G401 (cell line): ENCODE data around the gene ATP2B1. TPM values are rescaled to one million over a fixed set of nuclear protein-coding genes. Genes with fewer than 3 reads are reported as not detected.

Experiments used
- DNase-seq: peaks from one replicate; pipeline ENCODE4 v3.0.0-alpha.2; 2015; ENCODE audit warnings: low spot score
- in situ Hi-C: cut with HindIII; loops from 2 replicates; pipeline ENCODE4 v1.10.0; 2016; ENCODE audit warnings: low sequenced_read_pairs, mixed read lengths
- total RNA-seq: library from RNA; depleted of rRNA; stranded (reverse); fragments of >200 nt; shearing (Covaris generic); gene quantifications from 2 replicates; pipeline ENCODE4 v1.2.3, GENCODE V29; 2014

ATP2B1 gene
- total RNA-seq, 1 experiment from 2014 or later = 12.7 TPM

- in situ Hi-C loops = no loop called here
These were observed 39.4 kb downstream of the ATP2B1 start for GRCh38 chr12:89669197-89669596.

DNA sequence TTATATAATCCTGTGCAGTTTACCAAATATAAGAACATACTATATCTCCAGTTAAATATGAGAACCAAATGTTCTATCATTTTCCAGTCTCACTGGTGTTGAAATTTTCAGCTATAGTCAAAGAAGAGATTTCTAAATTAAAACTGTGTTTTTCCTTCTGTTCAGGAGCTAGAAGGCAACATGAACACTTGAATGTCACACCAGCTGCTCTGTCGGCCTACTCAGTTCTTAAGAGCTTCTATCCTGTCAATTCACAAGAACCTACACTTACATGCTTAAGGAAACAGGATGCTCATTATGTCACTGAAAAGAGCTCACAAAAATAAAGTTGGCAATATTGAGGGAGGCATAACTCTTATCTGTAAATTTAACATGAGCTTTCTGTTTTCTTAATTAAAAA lies 43.1 kb downstream of the ATP2B1 start:
- DNase-seq = no peak
- in situ Hi-C loops = no loop called here

More at GRCh38 chr12:89669197-89669596, 39.4 kb downstream of the ATP2B1 start:
- no peak for DNase-seq

DNA sequence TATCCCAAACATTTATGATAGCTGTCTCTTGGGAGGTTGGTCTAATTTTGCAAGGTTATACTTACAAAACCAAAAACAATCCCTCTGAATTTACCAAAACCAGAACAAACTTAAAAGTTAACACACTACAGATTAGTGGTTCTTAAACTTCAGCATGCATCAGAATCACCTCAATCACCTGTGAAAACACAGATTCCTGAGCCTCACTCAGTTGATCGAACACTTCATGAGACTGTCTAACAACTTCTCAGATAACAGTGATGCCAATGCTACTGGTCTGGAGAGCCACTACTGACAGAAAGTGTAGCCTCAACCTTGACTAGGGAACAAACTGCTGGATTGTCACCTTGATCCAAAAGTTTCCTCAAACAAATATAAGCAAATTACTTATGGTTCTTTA lies 44.2 kb downstream of the ATP2B1 start:
- DNase-seq = no peak
- in situ Hi-C loops = no loop called here

DNA sequence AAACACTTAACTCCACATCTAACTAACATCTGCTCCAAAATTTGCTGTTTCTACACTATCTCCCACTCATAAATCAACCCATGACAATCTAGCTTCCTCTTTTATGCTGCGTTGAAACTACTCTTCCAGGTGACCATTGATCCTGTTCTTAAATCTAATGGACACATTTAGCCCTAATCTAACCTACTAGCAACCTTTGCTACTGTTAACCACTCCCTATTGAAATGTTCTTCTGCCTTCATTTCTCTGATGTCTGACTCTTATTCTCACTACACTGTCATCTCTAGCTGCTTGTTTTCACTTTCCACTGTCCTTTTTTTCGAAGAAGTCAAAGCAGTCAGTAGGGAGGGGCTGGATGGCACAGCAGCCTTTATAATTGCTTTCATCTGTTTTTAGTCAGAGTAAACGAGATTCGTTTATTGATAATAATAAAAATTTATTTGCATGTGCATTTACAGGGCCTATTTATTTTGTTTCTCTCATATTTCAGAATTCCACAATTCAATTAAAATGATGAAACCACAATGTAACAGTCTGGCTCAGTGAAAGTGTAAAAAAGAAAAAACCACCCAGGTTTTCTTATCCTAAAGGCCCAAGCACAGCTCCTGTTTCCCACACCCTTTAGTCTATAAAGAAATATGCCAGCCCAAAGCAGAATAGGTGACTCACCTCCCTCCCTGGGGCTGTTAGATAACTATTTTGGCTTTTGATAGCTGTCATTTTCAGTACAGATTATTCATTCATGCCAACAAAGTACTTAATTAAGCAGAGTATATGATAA lies 44.9 kb downstream of the ATP2B1 start:
- in situ Hi-C loops = no loop called here
- no peak for DNase-seq

- no peak for DNase-seq
- in situ Hi-C loops = no loop called here
These were observed 46.0 kb downstream of the ATP2B1 start for GRCh38 chr12:89662623-89663022.

DNA sequence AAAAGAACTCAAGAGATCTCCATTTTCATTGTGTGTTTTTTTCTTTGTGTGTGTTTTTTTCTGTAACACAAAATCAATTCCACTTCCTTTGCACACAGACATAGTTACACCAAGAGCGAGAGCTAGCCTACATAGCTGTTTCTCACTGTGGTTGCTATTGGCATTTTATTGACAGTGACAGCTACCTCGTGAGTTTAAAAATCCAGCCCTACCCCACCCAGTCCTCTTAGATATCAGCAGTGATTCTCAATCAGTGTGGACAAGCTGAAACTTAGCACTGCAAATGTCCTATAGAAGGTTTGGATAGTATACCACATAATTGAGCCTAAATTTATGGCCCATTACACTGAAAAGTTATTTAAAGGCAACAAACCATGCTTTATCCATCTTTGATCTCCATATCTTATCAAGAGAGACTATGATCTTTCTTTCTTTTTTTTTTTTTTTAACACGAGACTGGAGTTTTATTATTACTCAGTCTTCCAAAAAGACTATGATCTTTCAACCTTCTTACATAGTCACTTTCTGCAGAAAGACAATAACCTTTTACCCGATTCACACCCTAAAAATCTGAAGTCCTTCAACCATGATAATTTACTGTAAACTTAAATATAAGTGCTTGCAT lies 46.8 kb downstream of the ATP2B1 start:
- in situ Hi-C loops = no loop called here
- no peak for DNase-seq

DNA sequence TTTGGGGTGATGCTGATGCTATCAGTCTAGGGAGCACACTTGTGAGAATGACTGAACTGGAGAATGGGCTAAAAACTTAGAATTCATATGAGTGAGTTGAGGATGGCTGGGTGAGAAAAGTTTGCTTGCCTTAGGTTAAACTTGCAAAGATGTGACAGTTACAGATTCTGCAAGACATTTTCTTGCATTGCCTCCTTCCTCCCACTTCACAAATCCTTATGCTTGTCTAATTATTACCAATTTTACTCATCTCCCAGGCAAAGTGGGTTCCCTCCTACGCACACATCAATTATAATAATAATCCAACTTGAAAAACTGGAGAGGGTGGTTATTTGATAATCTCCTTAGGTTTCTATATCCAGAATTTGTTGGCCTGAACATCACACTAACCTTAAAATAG lies 50.9 kb downstream of the ATP2B1 start:
- DNase-seq = no peak
- in situ Hi-C loops = no loop called here

GRCh38 chr12:89657066-89657465 lies 51.6 kb downstream of the ATP2B1 start:
- in situ Hi-C loops = no loop called here
- DNase-seq = no peak

DNA sequence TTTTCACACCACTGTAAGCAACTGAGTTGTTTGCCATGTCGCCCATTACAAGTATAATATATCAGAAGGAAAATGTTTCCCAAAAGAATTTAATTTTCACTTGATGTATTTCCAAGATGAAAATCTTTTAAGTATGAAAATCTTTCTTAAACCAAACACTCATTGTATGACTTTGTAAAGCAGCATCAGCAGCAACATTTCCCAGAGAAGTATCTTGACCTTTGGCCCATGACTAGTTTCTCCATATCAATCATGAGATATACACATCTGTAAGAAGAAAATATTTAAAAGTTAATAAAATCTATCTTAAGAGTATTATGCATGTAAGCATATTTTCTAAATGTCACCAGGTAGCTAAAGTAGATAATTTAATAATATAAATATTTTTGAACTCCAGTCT lies 52.8 kb downstream of the ATP2B1 start:
- in situ Hi-C loops = no loop called here
- DNase-seq = no peak

DNA sequence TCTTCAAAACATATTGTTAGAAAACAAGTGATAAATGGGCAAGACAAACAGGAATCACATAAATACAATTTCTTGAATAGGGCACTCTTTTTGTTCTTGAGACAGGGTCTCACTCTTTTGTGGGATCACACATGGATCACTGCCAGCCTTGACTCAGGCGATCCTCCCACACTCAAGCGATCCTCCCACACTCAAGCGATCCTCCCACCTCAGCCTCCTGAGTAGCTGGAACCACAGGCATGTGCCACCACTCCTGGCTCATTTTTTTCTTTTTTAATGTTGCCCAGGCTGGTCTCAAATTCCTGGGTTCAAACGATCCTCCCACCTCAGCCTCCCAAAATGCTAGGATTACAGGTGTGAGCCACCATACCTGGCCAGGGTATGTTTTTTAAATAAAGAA lies 57.4 kb downstream of the ATP2B1 start:
- in situ Hi-C loops = no loop called here
- no peak for DNase-seq

GRCh38 chr12:89650239-89650638 lies 58.4 kb downstream of the ATP2B1 start:
- DNase-seq = no peak
- in situ Hi-C loops = no loop called here

GRCh38 chr12:89649820-89650219 lies 58.8 kb downstream of the ATP2B1 start:
- in situ Hi-C loops = no loop called here
- no peak for DNase-seq

DNA sequence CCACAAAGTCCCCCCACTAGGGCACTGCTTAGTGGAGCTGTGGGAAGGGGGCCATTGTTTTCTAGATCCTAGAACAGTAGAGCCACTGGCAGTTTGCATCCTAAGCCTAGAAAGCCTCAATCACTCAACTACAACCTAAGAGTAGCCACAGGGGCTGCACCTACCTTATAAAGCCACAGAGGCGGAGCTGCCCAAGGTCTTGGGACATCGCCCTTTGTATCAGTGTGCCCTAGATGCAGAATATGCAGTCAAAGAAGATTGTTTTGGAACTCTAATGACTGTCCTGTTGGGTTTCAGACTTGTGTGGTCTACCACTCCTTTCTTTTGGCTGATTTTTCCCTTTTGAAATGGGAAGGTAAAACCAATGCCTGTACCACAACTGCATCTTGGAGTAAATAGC lies 59.5 kb downstream of the ATP2B1 start:
- in situ Hi-C loops = no loop called here
- DNase-seq = no peak

DNA sequence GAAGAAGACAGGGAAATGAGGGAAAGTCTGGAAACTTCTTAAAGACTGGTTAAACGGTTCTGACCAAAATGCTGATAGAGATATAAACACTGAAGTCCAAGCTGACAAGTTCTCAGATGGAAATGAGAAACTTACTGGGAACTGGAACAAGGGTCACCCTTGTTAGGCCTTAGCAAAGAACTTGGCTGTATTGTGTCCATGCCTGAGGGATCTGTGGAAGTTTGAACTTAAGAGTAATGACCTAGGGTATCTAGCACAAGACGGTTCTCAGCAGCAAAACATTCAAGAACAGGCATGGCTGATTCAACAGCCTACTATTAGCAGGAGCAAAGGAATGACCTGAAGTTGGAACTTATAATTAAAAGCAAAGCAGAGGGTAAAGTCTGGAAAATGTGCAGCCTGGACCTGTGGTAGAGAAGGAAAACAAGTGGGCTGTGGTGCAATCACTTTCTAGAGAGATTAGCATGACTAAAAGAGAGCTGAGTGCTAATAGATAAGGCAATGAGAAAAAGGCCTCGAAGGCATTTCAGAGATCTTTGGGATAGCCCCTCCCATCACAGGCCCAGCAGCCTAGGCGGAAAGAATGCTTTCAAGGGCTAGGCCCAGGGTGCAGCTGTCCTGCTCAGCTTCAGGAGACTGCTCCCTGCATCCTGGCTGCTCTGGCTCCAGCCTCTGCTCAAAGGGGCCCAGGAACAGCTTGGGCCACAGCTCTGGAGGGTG lies 60.3 kb downstream of the ATP2B1 start:
- DNase-seq = no peak
- in situ Hi-C loops = no loop called here

- no peak for DNase-seq
- in situ Hi-C loops = no loop called here
These were observed 63.2 kb downstream of the ATP2B1 start for GRCh38 chr12:89645434-89645833.

- no peak for DNase-seq
- in situ Hi-C loops = no loop called here
These were observed 65.7 kb downstream of the ATP2B1 start for GRCh38 chr12:89642959-89643358.

- DNase-seq = no peak
- in situ Hi-C loops = no loop called here
These were observed 71.9 kb downstream of the ATP2B1 start for GRCh38 chr12:89636776-89637160.

DNA sequence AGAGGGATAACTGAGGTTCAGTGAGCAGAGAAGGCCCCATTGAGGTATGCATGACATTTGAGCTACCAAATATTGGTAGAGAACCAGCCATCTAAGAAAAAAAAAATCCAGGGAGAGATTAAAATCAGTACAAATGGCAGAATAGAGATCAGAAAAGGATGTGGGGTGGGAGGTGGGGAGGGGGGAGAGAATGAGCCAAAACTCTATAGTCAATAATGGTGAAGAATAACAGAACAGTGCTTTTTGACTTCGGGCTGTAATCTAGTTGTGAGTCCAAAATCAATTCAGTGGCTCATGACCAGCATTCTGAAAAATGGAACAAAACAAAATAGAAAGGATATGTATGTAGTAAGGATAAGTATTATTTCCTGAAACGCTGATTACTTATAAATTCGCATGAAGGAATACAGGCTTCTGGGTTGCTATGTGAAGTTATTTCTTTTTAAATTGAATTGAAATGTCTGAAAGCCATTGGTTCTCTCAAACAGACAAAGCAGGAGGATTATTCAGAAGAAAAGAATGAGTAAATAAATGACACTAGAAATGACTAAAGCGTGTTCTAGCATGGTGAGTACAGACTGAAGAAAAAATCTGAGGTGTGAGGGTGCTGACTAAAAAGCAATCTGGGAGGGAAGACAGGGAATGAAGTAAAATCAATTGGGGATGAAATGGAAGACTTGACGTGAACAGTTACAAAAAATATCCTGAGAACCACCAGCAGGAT lies 72.4 kb downstream of the ATP2B1 start:
- DNase-seq = no peak
- in situ Hi-C loops = no loop called here

DNA sequence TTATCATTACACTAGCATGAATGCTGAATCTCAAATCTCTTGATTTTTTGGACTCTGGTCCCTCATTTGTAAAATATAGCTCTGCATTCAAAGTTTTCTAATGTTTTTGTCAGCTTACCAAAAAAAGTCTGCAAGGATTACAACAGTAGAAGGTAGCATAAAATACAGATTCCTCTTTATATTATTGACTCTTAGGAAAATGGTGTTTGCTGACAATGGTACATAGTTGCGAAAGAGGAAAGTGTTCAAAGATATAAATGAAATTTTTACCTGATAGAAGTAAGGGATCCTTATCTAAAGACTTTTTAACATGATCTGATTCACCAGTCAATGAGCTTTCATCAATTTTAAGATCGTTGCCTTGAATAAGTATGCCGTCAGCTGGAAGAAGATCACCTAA lies 74.1 kb downstream of the ATP2B1 start:
- in situ Hi-C loops = no loop called here

DNA sequence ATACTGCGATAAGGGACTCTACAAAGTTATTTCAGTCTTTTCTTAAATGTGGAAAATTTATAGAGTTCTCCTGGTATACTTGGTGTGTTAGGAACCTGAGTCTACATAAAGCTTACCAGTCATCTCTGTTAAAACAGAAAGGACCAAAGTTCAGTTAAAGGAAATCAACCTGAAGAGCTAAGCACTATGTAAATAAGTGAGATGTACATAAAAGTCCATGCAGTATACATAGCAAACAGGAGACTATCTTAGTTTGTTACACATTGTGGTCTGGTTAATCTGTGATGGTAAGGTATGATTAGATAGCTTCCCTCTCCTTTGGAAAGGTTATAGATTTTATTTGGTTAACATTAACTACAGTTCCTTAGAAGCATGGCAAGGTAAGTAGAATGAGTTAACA lies 75.9 kb downstream of the ATP2B1 start:
- DNase-seq = no peak
- in situ Hi-C loops = no loop called here

More for the DNA sequence above, 74.1 kb downstream of the ATP2B1 start:
- no peak for DNase-seq
